NB4 (cell line): Measurements from ENCODE around the gene CLDND1.

Source experiments
- CTCF ChIP-seq: IDR thresholded peaks from one replicate; pipeline ENCODE4 v1.5.1; 2012; ENCODE audit warnings: low read depth, low read length
- POLR2A ChIP-seq: IDR thresholded peaks from 2 replicates; pipeline ENCODE4 v1.6.1; 2011; ENCODE audit warnings: mild to moderate bottlenecking; ENCODE audit not compliant: insufficient read length; ENCODE audit errors: extremely low read depth

DNA sequence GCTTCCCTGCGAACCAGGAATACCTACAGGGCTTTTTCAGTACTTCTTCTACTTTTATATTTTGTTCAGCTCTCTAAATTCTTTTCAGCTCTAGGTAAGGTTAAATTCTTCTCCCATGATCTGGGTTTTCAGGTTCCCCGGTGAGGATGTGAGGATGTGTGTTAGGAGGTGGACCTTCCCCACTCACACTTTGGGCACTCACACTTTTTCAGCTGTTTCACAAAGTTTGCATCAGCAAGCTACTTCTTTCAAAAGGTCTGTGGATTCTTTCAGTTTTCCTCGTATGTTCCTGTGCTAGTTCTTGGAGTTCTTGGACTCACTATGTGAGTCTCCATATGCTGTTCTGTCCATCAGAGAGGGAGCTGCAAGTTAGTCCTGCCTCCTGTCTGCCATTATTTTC, 39.1 kb downstream of the CLDND1 start:
- TF ChIP-seq POLR2A (no peak), CTCF (no peak)
